RWPE1 (cell line): Measurements from ENCODE around the gene ADAMTS9.

Experiments used
- CTCF ChIA-PET: fragments of 350-600 bp; sonication (Branson Sonifier 250); formaldehyde crosslinking; extraction: SDS; loops from one replicate; lab custom pipeline; 2021; lab: Yijun Ruan, JAX
- POLR2A ChIA-PET: fragments of 400-600 bp; formaldehyde crosslinking; extraction: SDS; loops from one replicate; lab custom pipeline; 2020; ENCODE audit warnings: antibody characterized with exemption; ENCODE audit not compliant: low non-redundant PET; lab: Yijun Ruan, JAX
- DNase-seq: peaks from one replicate; pipeline ENCODE4 v3.0.0; 2012; ENCODE audit warnings: low spot score
- H3K27ac ChIP-seq: fragments of 450-650 bp; 2 replicates; pipeline ENCODE4 v1.5.1; 2017
- CTCF ChIP-seq: fragments of 450-650 bp; conservative IDR thresholded peaks from 2 replicates; pipeline ENCODE4 v1.5.1; 2017; ENCODE audit warnings: low read depth, mild to moderate bottlenecking

The ADAMTS9 gene

GRCh38 chr3:64658001-64658400 is 29.8 kb downstream of the ADAMTS9 start:
- POLR2A ChIA-PET = no interaction called here

GRCh38 chr3:64656544-64656943 is 31.3 kb downstream of the ADAMTS9 start:
- CTCF ChIA-PET = no interaction called here
- DNase-seq = no peak
- no peak for TF ChIP-seq CTCF
- H3K27ac ChIP-seq = no peak overlapping the region
- POLR2A ChIA-PET = no interaction called here

More at GRCh38 chr3:64658001-64658400, 29.8 kb downstream of the ADAMTS9 start:
- no peak for DNase-seq
- TF ChIP-seq CTCF = no peak
- CTCF ChIA-PET = no interaction called here
- H3K27ac ChIP-seq = no peak overlapping the region

DNA sequence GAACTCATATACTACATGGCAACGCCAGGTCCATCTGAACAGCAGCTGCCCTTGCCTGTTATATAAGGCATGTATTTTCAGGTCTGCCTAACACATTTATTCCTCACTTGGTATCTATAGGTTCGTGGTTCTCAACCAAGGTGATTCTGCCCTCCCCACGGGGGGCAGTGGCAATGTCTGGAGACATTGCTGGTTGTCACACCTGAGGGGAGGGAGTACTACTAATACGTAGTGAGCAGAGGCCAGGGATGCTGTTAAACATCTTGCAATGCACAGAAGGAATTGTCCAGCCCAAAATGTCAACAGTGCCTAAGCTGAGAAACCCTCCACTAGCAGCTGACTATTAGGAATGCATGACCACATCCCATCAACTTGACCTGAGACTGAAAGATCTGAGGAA is 32.6 kb downstream of the ADAMTS9 start:
- ChIA-PET POLR2A (no interaction called here), CTCF (no interaction called here)
- TF ChIP-seq CTCF = no peak
- no peak for DNase-seq
- H3K27ac ChIP-seq = no peak overlapping the region

- no peak for TF ChIP-seq CTCF
- ChIA-PET POLR2A (no interaction called here), CTCF (no interaction called here)
- H3K27ac ChIP-seq = no peak overlapping the region
- DNase-seq = no peak
These were observed 33.8 kb downstream of the ADAMTS9 start for GRCh38 chr3:64654013-64654412.

- H3K27ac ChIP-seq = no peak overlapping the region
These were observed 34.7 kb downstream of the ADAMTS9 start for GRCh38 chr3:64653101-64653500.

DNA sequence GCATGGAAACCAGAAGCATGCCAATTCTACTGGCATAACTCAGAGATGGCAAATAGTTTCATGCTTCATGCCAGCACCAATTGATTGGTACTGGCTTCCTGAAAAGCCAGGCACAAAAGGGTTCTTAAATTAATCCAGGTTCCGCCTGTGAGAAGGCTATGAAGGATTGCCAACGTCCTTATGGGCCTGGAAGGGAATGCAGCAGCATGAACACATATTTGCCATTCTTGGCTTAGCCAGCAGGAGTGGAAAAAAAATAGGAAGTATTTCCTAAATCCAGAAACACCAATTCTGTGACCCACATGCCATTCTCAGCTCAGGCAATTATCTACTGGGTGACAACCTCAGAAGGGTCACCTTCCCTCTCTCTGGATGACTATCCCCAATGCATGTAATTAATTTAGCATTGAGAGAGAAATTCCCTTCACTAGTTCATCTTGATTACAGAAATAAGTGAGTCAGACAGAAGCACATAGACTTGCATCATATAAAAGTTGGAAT is 36.0 kb downstream of the ADAMTS9 start:
- ChIA-PET CTCF (no interaction called here), POLR2A (no interaction called here)
- H3K27ac ChIP-seq = no peak overlapping the region
- no peak for TF ChIP-seq CTCF
- no peak for DNase-seq

More at GRCh38 chr3:64653101-64653500, 34.7 kb downstream of the ADAMTS9 start:
- POLR2A ChIA-PET = no interaction called here
- no peak for DNase-seq
- TF ChIP-seq CTCF = no peak
- CTCF ChIA-PET = no interaction called here
